ENCODE data around the gene STARD3. TPM values are rescaled to one million over a fixed set of nuclear protein-coding genes. Genes with fewer than 3 reads are reported as not detected.

Gene STARD3
- polyA plus RNA-seq, 1 donor from 2014 or later, result 35.7 TPM

DNA sequence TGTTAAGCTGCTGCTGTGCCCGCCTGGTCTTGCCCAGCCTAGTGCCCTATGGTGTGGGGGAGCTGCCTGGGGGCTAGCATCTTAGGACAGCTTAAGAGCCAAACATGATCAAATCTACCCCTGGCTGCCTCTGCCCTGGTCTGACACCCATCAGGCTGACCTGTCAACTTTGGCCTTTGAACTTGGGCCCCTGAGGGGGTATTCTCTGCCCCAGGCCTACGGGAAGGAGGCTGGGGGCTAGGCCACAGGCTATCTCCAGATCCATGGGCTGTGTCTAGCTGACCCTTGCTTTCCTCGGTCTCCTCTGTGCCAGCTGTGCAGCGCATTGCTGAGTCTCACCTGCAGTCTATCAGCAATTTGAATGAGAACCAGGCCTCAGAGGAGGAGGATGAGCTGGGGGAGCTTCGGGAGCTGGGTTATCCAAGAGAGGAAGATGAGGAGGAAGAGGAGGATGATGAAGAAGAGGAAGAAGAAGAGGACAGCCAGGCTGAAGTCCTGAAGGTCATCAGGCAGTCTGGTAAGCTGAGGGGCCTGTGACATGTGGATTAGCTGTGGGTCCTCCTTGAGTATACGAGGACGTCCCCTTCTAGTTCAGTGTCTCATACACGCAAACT is 3.3 kb upstream of the STARD3 start:
- H3K36me3 Mint-ChIP-seq, result peaks cover 2% of the 10 kb centered on the region
- H3K27me3 Mint-ChIP-seq, result peaks cover 5% of the 10 kb centered on the region
- peak overlapping the region in 1 of 3 donors; percentile 86 for H3K27ac Mint-ChIP-seq
- no peaks in the 10 kb centered on the region for H3K9me3 Mint-ChIP-seq
- H3K4me3 Mint-ChIP-seq, result peak overlapping the region in 1 of 4 donors; percentile 52
- H3K4me1 Mint-ChIP-seq, result peaks cover 19 to 23% (median 23%) of the 10 kb centered on the region in 3 donors

DNA sequence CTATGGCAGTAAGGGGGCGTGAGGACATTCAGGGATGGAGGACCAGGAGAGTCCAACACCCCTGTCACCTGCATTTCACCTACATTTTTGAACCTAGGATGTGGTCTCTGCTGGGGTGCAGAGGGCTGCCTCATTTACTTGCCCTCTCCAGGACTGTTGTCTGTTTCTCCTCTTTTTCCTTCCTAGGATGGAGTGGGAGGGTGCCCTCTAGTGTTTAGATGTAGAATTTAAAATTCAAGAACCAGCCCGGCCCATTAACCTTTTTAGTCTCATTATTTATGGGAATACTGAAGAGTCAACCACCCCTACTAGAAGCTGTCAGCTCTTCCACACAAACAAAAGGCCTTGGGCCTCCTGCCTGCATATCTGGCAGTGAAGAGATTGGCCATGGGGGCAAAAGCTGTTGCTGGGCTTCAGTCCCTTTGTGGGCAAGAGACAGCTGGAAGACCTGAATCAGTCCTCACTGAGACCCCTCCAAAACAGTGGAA is 2.5 kb upstream of the STARD3 start:
- no peaks in the 10 kb centered on the region for H3K9me3 Mint-ChIP-seq
- H3K27me3 Mint-ChIP-seq, result peaks cover 3% of the 10 kb centered on the region
- peaks cover 25 to 29% (median 28%) of the 10 kb centered on the region in 3 donors for H3K4me1 Mint-ChIP-seq
- H3K36me3 Mint-ChIP-seq, result peaks cover 2% of the 10 kb centered on the region
- peak overlapping the region in 1 of 4 donors; percentile 82 for H3K4me3 Mint-ChIP-seq
- H3K27ac Mint-ChIP-seq, result peak overlapping the region in 2 of 3 donors; percentile 23 to 79

DNA sequence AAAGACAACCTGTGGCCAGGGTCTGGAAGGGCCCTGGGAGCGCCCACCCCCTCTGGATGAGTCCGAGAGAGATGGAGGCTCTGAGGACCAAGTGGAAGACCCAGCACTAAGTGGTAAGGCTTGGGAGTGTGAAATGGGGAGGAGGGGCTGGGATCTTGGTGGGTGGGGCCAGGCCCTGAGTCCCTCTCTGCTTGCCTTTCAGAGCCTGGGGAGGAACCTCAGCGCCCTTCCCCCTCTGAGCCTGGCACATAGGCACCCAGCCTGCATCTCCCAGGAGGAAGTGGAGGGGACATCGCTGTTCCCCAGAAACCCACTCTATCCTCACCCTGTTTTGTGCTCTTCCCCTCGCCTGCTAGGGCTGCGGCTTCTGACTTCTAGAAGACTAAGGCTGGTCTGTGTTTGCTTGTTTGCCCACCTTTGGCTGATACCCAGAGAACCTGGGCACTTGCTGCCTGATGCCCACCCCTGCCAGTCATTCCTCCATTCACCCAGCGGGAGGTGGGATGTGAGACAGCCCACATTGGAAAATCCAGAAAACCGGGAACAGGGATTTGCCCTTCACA is 1.2 kb upstream of the STARD3 start:
- no peaks in the 10 kb centered on the region for H3K9me3 Mint-ChIP-seq
- peaks cover 2% of the 10 kb centered on the region for H3K27me3 Mint-ChIP-seq
- peaks cover 2% of the 10 kb centered on the region for H3K36me3 Mint-ChIP-seq
- peak overlapping the region in 3 of 4 donors; percentile 70 to 97 (median 90) for H3K4me3 Mint-ChIP-seq
- peaks cover 31 to 35% (median 32%) of the 10 kb centered on the region in 3 donors for H3K4me1 Mint-ChIP-seq
- H3K27ac Mint-ChIP-seq, result peak overlapping the region in 2 of 3 donors; percentile 51 to 88

DNA sequence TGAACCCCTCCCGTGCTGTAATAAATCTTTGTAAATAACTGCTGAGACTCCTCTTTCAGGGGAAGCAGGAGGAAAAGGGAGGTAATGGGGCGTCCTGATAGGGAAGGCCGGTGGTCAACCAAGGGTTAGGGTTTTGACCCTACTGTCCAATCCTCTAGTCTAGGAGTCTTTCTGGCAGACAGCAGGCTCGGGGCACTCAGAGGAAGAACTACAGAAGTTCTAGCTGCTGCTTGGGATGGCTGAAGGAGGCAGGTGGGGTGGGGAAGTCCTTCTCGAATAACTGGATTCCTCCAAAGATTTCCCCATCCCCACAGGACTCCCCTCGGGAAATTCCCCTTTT is 387 bp upstream of the STARD3 start:
- Mint-ChIP-seq H3K4me3 (peak overlapping the region; percentile 70 to 97 (median 94)), H3K27ac (peak overlapping the region; percentile 20 to 90 (median 88)), H3K9me3 (no peaks in the 10 kb centered on the region), H3K4me1 (peaks cover 31 to 36% (median 34%) of the 10 kb centered on the region in 3 donors), H3K27me3 (no peaks in the 10 kb centered on the region), H3K36me3 (peaks cover 2% of the 10 kb centered on the region)

DNA sequence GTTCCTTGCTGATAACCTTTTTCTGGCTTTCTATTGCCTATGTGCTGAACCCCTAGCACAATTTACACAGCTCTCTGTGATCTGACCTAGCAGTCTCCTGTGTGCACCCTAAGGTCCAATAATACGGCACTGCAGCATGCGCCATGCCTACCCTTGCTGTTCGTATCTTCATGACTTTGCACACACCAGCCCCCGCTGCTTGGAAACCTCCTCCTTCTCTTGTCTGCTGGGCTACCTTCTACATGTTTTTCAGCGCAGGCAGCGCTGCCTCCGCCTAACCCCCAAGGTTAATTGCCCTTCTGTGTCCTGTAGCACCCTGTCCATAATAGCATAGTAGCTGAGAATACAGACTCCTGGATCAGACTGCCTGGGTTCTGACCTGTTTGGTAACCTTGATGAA is 1.4 kb downstream of the STARD3 start:
- Mint-ChIP-seq H3K27ac (peak overlapping the region; percentile 20 to 88 (median 82)), H3K4me1 (peaks cover 34 to 45% (median 38%) of the 10 kb centered on the region in 3 donors), H3K27me3 (no peaks in the 10 kb centered on the region), H3K36me3 (no peaks in the 10 kb centered on the region), H3K9me3 (no peaks in the 10 kb centered on the region), H3K4me3 (peak overlapping the region; percentile 70 to 97 (median 94))

DNA sequence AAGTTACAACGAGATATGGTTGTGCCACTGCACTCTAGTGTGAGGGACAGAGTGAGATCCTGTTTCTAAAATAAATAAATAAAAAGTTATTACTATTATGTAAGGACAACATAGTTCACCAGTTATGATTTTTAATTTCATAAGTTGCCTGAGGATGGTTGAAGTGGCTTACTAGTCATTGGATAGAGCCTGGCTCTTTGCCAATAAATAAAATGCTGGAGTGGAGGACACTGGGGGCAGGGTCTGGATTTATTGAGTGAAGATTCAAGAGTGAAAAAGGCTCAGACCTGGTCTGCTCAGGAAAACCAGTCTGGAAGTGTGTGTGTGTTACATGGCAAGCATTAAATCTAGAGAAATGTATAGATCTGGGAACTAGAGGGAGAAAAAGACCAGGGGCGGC is 2.1 kb downstream of the STARD3 start:
- H3K27me3 Mint-ChIP-seq, result no peaks in the 10 kb centered on the region
- peaks cover 3% of the 10 kb centered on the region for H3K36me3 Mint-ChIP-seq
- no peaks in the 10 kb centered on the region for H3K9me3 Mint-ChIP-seq
- H3K4me3 Mint-ChIP-seq, result peak overlapping the region in 2 of 4 donors; percentile 70 to 86
- H3K27ac Mint-ChIP-seq, result no peak overlapping the region
- peaks cover 34 to 48% (median 38%) of the 10 kb centered on the region in 3 donors for H3K4me1 Mint-ChIP-seq

DNA sequence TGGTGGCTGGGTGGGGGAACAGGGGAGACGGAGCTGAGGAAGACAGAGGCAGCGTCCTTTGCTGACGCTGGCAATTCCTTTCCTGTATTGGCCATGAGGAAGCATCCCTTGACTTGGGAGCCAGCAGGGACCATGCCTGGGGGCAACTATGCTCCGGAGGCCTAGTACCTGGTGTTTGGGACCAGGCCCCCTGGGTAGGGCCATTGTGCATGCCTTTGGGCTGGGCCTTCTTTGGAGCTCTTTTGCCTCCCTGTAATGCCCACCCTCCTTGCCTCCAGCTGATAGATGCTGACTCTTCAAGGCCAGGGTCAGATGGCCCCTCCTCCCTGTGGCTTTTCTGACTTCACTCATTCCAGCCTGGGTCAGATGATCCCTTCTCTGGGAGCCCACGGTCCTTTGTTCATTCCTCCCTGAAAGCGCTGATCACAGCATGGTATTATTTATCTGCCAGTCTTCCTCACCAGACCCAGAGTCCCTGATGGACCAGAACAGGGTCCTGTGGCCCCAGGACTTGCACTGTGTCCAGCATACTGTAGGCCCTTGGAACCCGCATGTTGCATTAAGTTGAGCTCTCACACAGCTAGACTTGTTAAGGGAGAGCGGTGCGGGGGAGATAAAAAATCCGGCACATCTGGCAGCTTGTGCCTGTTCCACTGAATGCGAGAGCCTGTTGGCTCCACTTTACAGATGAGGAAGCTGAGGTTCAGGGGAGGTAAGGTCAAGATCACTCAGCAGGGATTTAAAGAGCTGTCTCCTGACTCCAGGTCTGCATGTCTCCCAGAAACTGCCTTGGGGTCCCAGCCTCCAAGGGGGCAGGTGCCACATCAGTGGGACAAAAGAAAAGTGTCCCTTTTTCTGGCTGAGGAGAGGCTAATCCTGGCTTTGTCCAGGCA is 2.9 kb downstream of the STARD3 start:
- Mint-ChIP-seq H3K9me3 (no peaks in the 10 kb centered on the region), H3K27ac (no peak overlapping the region), H3K36me3 (peaks cover 3% of the 10 kb centered on the region), H3K27me3 (no peaks in the 10 kb centered on the region), H3K4me3 (peak overlapping the region in 2 of 4 donors; percentile 70 to 86), H3K4me1 (peaks cover 29 to 45% (median 35%) of the 10 kb centered on the region in 3 donors)

DNA sequence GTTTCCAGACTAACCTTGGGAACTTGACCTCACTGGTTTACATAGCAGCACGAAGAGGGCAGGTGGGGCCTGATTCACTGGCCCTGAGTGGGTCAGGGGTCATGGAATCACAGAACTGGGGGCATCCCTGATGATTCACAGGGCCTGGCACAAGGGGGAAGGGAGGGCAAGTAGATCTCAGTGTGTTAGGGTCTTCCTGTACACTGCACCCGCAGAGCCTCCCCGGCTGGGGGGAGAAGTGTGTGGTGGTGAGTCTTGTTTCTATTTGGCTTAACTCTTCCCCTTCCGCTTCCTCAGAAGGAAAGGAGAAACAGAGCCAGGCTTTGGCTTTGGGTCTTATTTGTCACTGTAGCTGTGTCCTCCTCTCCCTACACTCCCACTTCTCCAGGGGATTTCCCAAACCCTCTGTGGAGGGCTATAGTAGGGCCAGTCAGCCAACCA is 3.7 kb downstream of the STARD3 start:
- Mint-ChIP-seq H3K27ac (no peak overlapping the region), H3K36me3 (peaks cover 3% of the 10 kb centered on the region), H3K27me3 (no peaks in the 10 kb centered on the region), H3K4me1 (peaks cover 32 to 45% (median 33%) of the 10 kb centered on the region in 3 donors), H3K9me3 (no peaks in the 10 kb centered on the region), H3K4me3 (peak overlapping the region in 2 of 4 donors; percentile 45 to 70)

DNA sequence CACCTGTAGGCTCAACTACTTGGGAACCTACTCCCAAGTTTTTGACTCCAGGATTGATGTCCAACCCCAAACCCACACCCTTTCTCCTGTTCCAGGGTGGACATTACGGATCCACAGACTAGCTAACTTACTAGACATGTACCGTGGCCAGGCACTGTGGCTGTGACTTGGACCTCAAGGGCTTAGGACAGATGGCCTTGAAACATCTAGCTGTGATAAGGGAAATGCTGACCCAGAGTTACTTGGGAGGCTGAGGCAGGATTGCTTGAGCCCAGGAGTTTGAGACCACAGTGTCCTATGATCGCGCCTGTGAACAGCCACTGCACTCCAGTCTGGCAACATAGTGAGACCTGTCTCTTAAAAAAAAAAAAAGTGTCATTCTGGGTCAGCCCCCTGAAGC is 4.2 kb downstream of the STARD3 start:
- H3K36me3 Mint-ChIP-seq, result peaks cover 3% of the 10 kb centered on the region
- no peaks in the 10 kb centered on the region for H3K27me3 Mint-ChIP-seq
- peak overlapping the region in 1 of 4 donors; percentile 70 for H3K4me3 Mint-ChIP-seq
- no peak overlapping the region for H3K27ac Mint-ChIP-seq
- H3K9me3 Mint-ChIP-seq, result no peaks in the 10 kb centered on the region
- peaks cover 33 to 45% (median 33%) of the 10 kb centered on the region in 3 donors for H3K4me1 Mint-ChIP-seq

DNA sequence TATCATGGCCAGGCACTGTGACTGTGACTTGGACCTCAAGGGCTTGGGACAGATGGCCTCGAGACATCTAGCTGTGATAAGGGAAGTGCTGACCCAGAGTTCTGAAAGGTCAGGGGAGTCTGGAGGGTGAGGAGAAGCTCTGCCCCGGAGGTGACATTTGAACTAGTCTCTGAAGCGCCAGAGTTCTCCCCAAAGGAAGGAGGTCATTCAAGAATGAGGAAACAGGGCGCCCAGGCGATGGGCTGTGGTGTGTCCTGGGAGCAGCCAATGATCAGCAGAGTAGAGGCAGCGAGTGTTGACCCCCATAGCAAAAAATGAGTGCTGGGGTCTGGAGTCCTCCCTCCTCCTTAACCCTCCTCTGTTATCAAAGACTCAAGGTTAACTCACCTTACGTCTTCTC is 4.9 kb downstream of the STARD3 start:
- peaks cover 27 to 41% (median 30%) of the 10 kb centered on the region in 3 donors for H3K4me1 Mint-ChIP-seq
- no peak overlapping the region for H3K27ac Mint-ChIP-seq
- H3K36me3 Mint-ChIP-seq, result peaks cover 3% of the 10 kb centered on the region
- H3K27me3 Mint-ChIP-seq, result no peaks in the 10 kb centered on the region
- no peaks in the 10 kb centered on the region for H3K9me3 Mint-ChIP-seq
- H3K4me3 Mint-ChIP-seq, result no peak overlapping the region

DNA sequence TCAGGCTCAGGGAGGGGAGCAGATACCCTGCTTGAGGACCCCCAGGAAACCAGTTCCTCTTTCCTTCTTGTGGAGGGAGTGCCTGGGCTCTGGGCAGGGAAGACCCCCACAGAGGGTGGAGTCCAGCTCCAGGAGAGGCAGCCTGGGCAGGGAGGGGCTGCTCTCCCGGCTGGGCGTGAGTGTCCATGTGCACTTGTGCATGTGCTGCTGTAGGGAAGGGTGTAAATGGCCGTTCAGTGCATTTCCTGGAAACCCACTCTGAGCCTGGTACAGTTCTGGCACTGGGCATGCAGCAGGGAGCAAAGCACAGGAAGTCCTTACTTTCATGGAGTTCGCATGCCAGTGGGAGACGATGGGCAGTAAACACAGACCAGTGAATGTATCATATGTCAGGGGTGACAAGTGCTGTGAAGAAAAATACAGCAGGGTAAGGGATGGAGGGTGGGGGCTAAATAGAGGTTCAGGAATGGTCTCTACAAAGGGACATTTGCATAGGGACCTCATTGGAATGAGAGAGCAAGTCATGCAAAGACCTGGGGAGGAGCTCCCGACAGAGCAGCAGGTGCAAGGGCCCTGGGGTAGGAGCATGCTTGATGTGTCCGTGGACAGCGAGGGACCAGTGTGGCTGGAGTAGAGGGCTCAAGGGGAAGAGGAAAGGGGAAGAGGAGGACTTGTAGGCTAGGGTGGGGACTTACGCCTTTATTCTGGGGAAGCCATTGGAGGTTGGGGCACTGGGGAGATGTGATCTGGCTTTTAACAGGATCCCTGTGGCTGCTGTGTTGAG is 5.5 kb downstream of the STARD3 start:
- no peak overlapping the region for H3K4me3 Mint-ChIP-seq
- no peak overlapping the region for H3K27ac Mint-ChIP-seq
- H3K4me1 Mint-ChIP-seq, result peaks cover 27 to 41% (median 29%) of the 10 kb centered on the region in 3 donors

DNA sequence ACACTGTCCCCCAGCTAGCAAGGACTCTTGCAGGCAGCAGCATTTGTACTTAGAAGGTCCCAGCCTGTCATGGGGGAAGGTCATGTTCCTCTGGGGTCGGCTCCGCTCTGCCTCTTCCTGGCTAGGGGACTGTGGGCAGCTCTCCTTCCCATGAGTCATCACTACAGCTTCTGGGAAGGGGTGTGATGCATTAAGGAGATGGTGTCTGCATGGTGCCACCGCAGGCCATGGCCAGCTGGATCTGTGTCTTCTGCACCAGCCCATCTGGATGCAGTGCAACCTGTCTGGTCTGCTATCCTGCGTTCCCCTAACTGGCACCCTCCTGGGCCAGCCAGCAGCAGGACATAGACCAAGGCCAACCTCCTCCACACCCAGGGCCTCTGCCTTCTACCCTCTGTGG is 6.3 kb downstream of the STARD3 start:
- H3K9me3 Mint-ChIP-seq, result no peaks in the 10 kb centered on the region
- peaks cover 3% of the 10 kb centered on the region for H3K36me3 Mint-ChIP-seq
- no peak overlapping the region for H3K27ac Mint-ChIP-seq
- peaks cover 19 to 35% (median 22%) of the 10 kb centered on the region in 3 donors for H3K4me1 Mint-ChIP-seq
- H3K4me3 Mint-ChIP-seq, result no peak overlapping the region
- H3K27me3 Mint-ChIP-seq, result no peaks in the 10 kb centered on the region

More for the DNA sequence above, 5.5 kb downstream of the STARD3 start:
- peaks cover 3% of the 10 kb centered on the region for H3K36me3 Mint-ChIP-seq
- no peaks in the 10 kb centered on the region for H3K27me3 Mint-ChIP-seq
- H3K9me3 Mint-ChIP-seq, result no peaks in the 10 kb centered on the region

DNA sequence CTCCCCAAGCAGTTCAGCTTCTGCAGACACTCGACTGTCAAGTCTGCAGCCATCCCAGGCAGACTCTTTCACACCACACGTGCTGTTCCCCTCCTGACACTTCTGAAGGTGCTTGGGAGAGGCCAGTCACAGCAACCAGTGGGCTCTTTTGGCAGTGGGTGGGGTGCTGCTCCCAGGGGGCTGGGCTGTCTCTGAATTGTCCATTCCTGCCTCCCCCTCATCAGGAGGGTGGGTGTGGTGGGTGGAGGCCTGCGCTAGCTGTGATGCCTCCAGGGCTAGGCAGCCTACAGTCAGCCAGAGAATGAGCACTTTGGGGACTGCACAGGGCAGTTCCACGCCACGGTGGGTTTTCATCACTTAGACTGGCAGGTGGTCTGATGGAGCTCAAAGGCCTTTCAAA is 10.3 kb downstream of the STARD3 start:
- Mint-ChIP-seq H3K4me1 (peaks cover 13 to 24% (median 15%) of the 10 kb centered on the region in 3 donors), H3K36me3 (peaks cover 3% of the 10 kb centered on the region), H3K27ac (no peak overlapping the region), H3K27me3 (no peaks in the 10 kb centered on the region), H3K4me3 (no peak overlapping the region), H3K9me3 (no peaks in the 10 kb centered on the region)

DNA sequence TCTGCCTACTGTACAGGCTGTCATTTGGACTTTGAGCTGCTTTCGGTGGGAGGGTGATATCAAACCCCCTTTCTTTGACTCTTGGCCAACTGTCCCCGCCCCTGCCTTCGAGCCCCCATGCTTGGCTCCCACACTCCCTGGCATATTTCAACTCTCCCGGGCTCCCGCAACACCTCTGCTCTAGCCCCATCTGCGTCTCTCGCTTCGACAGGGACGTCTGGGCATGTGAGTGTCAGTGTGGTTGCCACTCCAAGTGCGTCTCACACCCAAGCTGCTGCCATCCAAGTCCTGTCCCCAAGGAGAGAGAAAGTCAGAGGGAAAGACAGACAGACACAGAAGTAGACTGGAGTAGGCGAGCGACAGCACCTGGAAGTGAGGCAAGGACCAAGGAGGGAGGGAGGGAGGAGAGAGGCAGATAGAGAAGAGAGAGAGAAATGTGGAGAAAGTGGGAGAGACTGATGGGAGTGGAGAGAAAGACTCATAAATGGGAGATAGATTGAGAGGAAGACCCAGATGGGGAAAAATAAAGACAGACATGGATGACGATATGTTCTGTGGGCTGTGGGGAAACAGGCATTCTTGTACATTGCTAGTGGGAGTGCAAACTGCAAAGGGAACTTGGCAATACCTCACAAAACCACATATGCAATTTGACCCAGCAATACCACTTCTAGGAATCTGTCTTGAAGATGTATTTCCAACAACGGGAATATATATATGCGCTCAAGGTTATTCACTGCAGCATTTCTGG is 11.8 kb downstream of the STARD3 start:
- Mint-ChIP-seq H3K9me3 (no peaks in the 10 kb centered on the region), H3K27ac (no peak overlapping the region), H3K4me3 (no peak overlapping the region), H3K4me1 (peaks cover 10 to 21% (median 17%) of the 10 kb centered on the region in 3 donors), H3K27me3 (no peaks in the 10 kb centered on the region), H3K36me3 (no peaks in the 10 kb centered on the region)
